Measurements from ENCODE around the gene MAMLD1. TPM values are rescaled to one million over a fixed set of nuclear protein-coding genes. Genes with fewer than 3 reads are reported as not detected.

The MAMLD1 gene
- total and polyA plus RNA-seq, 12 donors: 1.4 to 11.2 (median 6.5) TPM

- WGBS, 4 donors: 73 to 91% (median 77%) methylated on average over 8 to 11 of the region's 11 CpGs
- Histone ChIP-seq H3K27ac (no peak overlapping the region), H3K27me3 (no peaks in the 10 kb centered on the region), H3K9me3 (replicated peaks in 1 of 3) (no peaks in the 10 kb centered on the region), H3K4me3 (no peak overlapping the region), H3K36me3 (replicated peaks in 1 of 2) (no peaks in the 10 kb centered on the region), H3K4me1 (replicated peaks in 1 of 2) (peaks cover 0 to 16% of the 10 kb centered on the region in 2 donors)
- peak in 1 of 7 donors; percentile 5 for DNase-seq
- no peak for TF ChIP-seq POLR2A (IDR thresholded peaks at IDR 0.05)
- TF ChIP-seq, protein P1, sequence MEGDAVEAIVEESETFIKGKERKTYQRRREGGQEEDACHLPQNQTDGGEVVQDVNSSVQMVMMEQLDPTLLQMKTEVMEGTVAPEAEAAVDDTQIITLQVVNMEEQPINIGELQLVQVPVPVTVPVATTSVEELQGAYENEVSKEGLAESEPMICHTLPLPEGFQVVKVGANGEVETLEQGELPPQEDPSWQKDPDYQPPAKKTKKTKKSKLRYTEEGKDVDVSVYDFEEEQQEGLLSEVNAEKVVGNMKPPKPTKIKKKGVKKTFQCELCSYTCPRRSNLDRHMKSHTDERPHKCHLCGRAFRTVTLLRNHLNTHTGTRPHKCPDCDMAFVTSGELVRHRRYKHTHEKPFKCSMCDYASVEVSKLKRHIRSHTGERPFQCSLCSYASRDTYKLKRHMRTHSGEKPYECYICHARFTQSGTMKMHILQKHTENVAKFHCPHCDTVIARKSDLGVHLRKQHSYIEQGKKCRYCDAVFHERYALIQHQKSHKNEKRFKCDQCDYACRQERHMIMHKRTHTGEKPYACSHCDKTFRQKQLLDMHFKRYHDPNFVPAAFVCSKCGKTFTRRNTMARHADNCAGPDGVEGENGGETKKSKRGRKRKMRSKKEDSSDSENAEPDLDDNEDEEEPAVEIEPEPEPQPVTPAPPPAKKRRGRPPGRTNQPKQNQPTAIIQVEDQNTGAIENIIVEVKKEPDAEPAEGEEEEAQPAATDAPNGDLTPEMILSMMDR (IDR thresholded peaks at IDR 0.05): no peak
- intact Hi-C loops (cut with DNase I): no loop called here
Measured at GRCh38 chrX:150544222-150544787, 181.2 kb downstream of the MAMLD1 start.

- Histone ChIP-seq H3K4me1 (replicated peaks in 1 of 2) (peaks cover 0 to 16% of the 10 kb centered on the region in 2 donors), H3K9me3 (replicated peaks in 1 of 3) (no peaks in the 10 kb centered on the region), H3K27ac (peak overlapping the region in 1 of 5 donors; percentile 84), H3K36me3 (replicated peaks in 1 of 2) (no peaks in the 10 kb centered on the region), H3K27me3 (no peaks in the 10 kb centered on the region), H3K4me3 (no peak overlapping the region)
- no peak for TF ChIP-seq POLR2A (IDR thresholded peaks at IDR 0.05)
- intact Hi-C loops (cut with DNase I): no loop called here
- 60 to 69% (median 67%) methylated on average over 8 of the region's 8 CpGs for WGBS, 4 donors
- DNase-seq: peak in 1 of 7 donors; percentile 32
Measured at GRCh38 chrX:150544835-150545770, 182.0 kb downstream of the MAMLD1 start.

- peaks cover 0 to 16% of the 10 kb centered on the region in 2 donors for H3K4me1 ChIP-seq (replicated peaks in 1 of 2)
- TF ChIP-seq POLR2A (IDR thresholded peaks at IDR 0.05): no peak
- TF ChIP-seq, protein P1 (IDR thresholded peaks at IDR 0.05): no peak
- intact Hi-C loops (cut with DNase I): no loop called here
- WGBS, 4 donors: 53 to 64% (median 57%) methylated on average over 7 to 9 of the region's 9 CpGs
- DNase-seq: peak in 2 of 7 donors; percentile 9 to 23
- H3K27ac ChIP-seq: peak overlapping the region in 3 of 5 donors; percentile 57 to 92 (median 84)
- no peaks in the 10 kb centered on the region for H3K27me3 ChIP-seq
- H3K36me3 ChIP-seq (replicated peaks in 1 of 2): no peaks in the 10 kb centered on the region
- H3K4me3 ChIP-seq: no peak overlapping the region
- no peaks in the 10 kb centered on the region for H3K9me3 ChIP-seq (replicated peaks in 1 of 3)
Measured at GRCh38 chrX:150546711-150547153, 183.6 kb downstream of the MAMLD1 start.

GRCh38 chrX:150547375-150548115 lies 184.4 kb downstream of the MAMLD1 start:
- Histone ChIP-seq H3K27me3 (no peaks in the 10 kb centered on the region), H3K4me3 (peak overlapping the region in 2 of 4 donors; percentile 0 to 34), H3K27ac (peak overlapping the region; percentile 57 to 92 (median 78)), H3K4me1 (replicated peaks in 1 of 2) (peaks cover 0 to 16% of the 10 kb centered on the region in 2 donors), H3K9me3 (replicated peaks in 1 of 3) (no peaks in the 10 kb centered on the region), H3K36me3 (replicated peaks in 1 of 2) (no peaks in the 10 kb centered on the region)
- intact Hi-C loops (cut with DNase I): no loop called here
- TF ChIP-seq, protein P1 (IDR thresholded peaks at IDR 0.05): no peak
- peak; percentile 30 to 71 for TF ChIP-seq POLR2A (IDR thresholded peaks at IDR 0.05)
- peak; percentile 69 to 90 (median 83) for DNase-seq
- WGBS, 4 donors: 5 to 29% (median 21%) methylated on average over 1 to 54 of the region's 54 CpGs
